Measurements from ENCODE around the gene CCDC85B.

The CCDC85B gene

DNA sequence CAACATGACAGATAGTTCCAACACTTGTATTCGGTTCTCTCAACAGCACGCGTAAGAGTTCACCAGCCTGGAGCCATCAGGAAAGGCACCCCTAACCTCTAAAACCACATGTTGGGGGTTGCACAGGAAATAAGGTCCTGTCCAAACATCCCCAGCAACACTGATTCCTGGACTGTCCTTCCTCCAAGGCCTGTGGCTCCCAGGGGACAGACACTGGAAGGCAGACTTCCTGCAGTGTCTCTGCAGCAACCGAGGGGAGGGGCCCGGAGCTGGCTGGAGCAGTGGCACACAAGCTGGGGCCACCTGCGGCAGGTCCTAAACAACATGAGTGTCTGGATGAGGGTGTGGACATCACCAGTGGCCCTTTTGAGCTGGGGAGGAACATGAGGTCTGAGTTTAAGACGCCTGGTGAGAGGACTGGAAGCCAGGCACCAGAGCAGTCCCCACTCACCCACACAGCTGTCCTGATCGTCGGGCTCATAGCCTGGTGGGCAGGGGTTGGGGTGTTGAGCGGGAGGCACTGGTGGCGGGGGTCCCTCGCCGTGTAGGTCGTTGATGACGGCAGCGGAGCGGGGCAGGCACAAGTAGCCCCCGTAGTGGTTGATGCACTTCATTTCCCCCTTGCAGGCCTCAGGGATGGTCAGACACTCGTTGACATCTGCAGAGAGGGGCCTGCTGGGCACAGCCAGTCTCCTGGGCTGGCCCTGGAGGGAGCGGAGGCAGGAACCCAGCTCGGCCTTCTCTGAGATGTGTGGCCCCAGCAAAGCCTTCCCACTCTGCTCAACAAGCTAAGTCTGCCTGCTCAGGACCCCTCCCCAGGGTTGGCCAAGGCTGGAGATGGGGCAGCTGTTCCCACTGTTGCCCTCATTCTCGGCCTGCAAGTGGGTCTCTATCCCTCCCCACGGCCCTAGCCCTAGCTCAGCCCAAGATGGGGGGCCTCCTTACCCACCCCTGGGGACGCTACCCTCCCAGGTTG, 19.5 kb upstream of the CCDC85B start:
- no peak overlapping the region for H3K4me3 Mint-ChIP-seq

DNA sequence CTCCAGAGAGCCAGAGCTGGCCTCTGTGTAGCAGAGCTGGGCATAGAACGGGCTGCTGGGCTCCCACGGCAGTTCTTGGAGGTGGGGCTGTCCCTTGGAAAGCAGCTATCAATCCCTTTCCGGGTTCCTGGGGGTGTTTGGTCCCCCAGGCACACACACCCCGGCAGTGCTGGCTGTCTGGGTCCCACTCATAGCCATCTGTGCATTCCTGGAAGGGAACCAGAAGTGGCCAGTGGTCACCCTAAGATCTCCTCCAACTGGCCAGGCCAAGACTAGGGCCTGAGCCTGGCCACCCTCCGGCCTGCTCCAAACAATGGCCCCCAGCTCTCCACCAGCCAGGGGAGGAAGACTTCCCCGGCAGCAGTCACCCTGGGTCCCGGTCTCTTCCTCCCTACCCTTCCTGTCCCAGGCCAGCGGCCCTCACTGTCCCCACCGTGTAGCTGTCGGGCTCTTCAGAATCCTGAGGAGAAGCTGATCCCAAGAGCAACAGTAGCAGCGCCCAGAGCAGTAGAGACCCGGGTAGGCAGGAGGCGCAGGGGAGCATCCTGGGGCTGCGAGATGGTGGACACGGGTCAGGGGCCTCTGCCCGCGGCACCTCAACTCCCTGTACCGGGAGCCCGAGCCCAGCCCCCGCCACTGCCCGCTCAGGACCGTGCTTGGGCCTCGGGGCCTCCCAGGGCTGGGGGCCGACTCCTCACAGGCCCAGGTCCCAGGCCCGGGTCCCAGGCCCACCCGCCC, 18.5 kb upstream of the CCDC85B start:
- Mint-ChIP-seq H3K27me3 (peaks cover 3% of the 10 kb centered on the region), H3K9me3 (no peaks in the 10 kb centered on the region), H3K4me1 (ENCODE audit: low read depth) (peaks cover 22% of the 10 kb centered on the region), H3K36me3 (ENCODE audit: low read depth) (peaks cover 8% of the 10 kb centered on the region), H3K27ac (no peak overlapping the region), H3K4me3 (no peak overlapping the region)

More for the DNA sequence above, 19.5 kb upstream of the CCDC85B start:
- Mint-ChIP-seq H3K4me1 (ENCODE audit: low read depth) (peaks cover 22% of the 10 kb centered on the region), H3K9me3 (no peaks in the 10 kb centered on the region), H3K27me3 (peaks cover 3% of the 10 kb centered on the region), H3K36me3 (ENCODE audit: low read depth) (peaks cover 9% of the 10 kb centered on the region), H3K27ac (peak overlapping the region; percentile 71)

DNA sequence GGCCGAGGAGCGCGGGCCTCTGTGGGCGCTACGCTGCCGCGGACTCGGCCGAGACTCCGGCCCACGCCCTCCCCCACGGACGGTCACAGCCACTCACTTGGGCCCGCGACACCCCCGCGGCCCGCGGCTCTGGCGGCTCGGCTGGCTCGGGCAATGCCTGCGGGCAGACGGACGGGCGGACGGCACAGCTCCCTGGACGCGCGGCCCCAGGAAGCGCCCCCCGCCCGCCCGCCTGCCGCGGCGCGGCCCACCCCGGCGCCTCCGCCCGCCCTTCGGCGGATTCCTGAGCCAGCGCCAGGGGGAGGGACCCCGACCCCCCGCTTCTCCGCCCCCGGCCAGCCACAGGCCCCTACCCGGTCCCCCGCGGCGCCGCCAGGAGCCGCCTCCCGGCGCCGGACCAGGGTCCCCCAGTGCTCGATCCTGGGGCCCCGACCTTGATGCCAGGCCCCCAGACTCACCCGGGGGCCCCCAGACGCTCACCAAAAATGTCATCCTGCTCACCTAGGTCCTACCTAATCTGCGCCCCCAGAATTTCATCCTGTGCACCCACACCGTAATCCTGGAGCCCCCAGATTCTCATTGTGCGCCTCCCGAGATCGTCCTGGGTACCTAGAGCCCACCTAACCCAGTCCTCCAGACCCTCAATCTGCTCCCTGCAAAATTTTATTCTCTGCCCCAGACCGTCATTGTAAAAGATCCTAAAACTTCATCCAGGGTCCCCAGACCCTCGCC, 17.7 kb upstream of the CCDC85B start, which contains the start of gene EFEMP2:
Gene EFEMP2 (minus strand): TSS at position 215 of the 732 bp plus-strand sequence. CDS start 446 bp downstream, outside the sequence.
- Mint-ChIP-seq H3K4me1 (ENCODE audit: low read depth) (peaks cover 29% of the 10 kb centered on the region), H3K9me3 (no peaks in the 10 kb centered on the region), H3K27ac (peak within 1 kb of the TSS; percentile 92), H3K27me3 (peaks cover 3% of the 10 kb centered on the region), H3K36me3 (ENCODE audit: low read depth) (peaks cover under 1% of the 10 kb centered on the region), H3K4me3 (peak within 1 kb of the TSS; percentile 84)

DNA sequence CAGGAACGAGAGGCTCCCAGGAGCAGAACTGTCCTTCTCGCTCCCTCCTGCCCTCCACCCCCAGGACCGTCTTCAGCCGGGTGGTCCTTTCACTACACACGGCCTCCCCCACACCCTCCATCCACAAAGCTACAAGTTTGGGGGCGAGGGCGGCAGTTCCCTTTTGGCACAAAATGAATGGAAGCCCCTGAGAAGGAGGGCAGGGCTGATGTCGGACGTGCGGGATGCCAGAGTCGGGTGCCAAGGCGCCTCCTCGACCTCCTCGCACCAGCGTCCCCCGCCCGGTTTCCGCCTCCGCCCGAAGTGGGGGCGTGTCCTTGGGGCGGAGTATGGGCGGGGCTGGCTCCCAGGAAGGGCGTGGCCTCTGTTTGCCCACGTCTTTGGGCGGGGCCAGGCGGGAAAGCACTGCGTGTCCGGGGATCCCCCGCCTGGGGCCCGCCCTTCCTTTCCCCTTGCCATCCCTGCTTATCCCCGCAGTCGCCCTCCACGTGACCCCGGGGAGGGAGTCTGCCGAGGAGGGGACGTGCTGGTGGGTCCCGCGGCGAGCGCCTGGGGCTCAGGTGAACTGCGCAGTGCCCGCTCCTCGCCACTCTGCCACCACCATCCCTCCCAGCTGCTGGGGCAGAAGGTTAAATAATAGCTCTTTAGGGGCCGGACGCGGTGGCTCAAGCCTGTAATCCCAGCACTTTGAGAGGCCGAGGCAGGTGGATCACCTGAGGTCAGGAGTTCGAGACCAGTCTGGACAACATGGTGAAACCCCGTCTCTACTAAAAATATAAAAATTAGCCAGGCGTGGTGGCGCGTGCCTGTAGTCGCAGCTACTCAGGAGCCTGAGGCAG, 16.9 kb upstream of the CCDC85B start:
- Mint-ChIP-seq H3K9me3 (no peaks in the 10 kb centered on the region), H3K27me3 (peaks cover 3% of the 10 kb centered on the region), H3K4me3 (peak overlapping the region; percentile 84), H3K36me3 (ENCODE audit: low read depth) (no peaks in the 10 kb centered on the region), H3K4me1 (ENCODE audit: low read depth) (peaks cover 35% of the 10 kb centered on the region), H3K27ac (peak overlapping the region; percentile 92)

DNA sequence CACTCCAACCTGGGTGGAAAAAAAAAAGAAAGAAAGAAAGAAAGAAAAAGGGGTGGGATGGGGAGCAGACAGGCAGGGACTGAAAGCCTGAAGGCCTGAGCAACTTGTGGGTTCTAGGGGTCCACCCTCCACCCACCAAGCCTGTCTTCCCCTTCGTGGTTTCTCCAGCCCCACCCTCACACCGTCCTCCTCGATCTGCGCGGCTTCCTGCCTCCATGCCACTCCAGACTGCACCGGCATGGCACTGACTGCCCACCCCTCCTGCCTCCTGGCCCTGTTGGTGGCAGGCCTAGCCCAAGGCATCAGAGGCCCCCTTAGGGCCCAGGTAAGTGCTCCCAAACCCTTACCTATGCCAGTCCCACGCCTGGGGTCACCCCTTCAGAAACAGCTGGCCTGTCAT, 10.9 kb upstream of the CCDC85B start, which contains the start of gene CTSW:
Gene CTSW (plus strand): TSS at position 221 of the 400 bp plus-strand sequence. CDS start 18 bp downstream, at position 239.
- Mint-ChIP-seq H3K4me3 (peak within 1 kb of the TSS; percentile 84), H3K4me1 (ENCODE audit: low read depth) (peaks cover 48% of the 10 kb centered on the region)

DNA sequence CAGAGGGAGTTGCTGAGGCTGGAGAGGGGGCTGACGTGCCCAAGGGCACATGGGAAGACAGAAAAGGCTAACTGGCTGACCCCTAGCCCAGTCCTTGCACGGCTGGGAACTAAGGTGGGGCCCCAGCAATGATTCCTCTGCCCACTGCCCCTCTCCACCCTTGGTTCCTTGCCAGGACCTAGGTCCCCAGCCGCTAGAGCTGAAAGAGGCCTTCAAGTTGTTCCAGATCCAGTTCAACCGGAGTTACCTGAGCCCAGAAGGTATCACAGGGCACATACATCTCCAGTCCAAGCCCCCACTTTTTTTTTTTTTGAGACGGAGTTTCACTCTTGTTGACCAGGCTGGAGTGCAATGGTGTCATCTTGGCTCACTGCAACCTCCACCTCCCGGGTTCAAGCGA, 10.4 kb upstream of the CCDC85B start:
- peaks cover 52% of the 10 kb centered on the region for H3K4me1 Mint-ChIP-seq (ENCODE audit: low read depth)
- H3K27me3 Mint-ChIP-seq: no peaks in the 10 kb centered on the region
- peak overlapping the region; percentile 84 for H3K4me3 Mint-ChIP-seq
- H3K27ac Mint-ChIP-seq: peak overlapping the region; percentile 94
- H3K36me3 Mint-ChIP-seq (ENCODE audit: low read depth): peaks cover 23% of the 10 kb centered on the region
- no peaks in the 10 kb centered on the region for H3K9me3 Mint-ChIP-seq

More for the DNA sequence above, 10.9 kb upstream of the CCDC85B start, which contains the start of gene CTSW:
- Mint-ChIP-seq H3K36me3 (ENCODE audit: low read depth) (peaks cover 19% of the 10 kb centered on the region), H3K27me3 (no peaks in the 10 kb centered on the region), H3K27ac (peak within 1 kb of the TSS; percentile 94), H3K9me3 (no peaks in the 10 kb centered on the region)

DNA sequence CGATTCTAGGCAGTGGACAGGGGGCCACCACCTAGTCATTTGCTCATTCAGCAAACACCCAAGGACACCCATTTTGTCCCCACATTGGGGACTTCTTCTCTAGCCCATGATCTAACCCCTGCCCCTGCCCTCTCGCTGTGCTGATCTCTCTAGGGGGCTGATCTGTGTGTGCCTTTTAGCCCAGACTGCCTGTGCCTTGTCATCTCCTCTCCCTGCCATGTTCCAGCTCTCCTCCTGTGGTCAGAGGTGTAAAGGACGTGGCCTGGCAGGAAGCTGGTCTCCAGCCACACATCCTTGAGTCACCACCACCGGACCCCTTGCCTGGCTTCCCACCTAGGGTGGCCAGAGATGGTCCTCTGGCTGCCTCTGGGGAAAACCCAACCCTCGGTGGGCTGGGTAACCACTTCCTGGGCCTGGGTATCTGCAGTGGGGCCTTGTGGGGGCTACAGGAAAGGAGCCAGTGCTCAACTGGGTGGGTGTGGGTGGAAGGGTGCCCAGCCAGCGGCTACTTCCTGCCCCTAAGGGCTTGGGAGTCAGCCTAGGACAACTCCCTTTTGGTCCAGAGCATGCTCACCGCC, 9.5 kb upstream of the CCDC85B start:
- Mint-ChIP-seq H3K9me3 (no peaks in the 10 kb centered on the region), H3K4me3 (peak overlapping the region; percentile 84), H3K27me3 (no peaks in the 10 kb centered on the region), H3K4me1 (ENCODE audit: low read depth) (peaks cover 56% of the 10 kb centered on the region), H3K27ac (peak overlapping the region; percentile 94), H3K36me3 (ENCODE audit: low read depth) (peaks cover 25% of the 10 kb centered on the region)

DNA sequence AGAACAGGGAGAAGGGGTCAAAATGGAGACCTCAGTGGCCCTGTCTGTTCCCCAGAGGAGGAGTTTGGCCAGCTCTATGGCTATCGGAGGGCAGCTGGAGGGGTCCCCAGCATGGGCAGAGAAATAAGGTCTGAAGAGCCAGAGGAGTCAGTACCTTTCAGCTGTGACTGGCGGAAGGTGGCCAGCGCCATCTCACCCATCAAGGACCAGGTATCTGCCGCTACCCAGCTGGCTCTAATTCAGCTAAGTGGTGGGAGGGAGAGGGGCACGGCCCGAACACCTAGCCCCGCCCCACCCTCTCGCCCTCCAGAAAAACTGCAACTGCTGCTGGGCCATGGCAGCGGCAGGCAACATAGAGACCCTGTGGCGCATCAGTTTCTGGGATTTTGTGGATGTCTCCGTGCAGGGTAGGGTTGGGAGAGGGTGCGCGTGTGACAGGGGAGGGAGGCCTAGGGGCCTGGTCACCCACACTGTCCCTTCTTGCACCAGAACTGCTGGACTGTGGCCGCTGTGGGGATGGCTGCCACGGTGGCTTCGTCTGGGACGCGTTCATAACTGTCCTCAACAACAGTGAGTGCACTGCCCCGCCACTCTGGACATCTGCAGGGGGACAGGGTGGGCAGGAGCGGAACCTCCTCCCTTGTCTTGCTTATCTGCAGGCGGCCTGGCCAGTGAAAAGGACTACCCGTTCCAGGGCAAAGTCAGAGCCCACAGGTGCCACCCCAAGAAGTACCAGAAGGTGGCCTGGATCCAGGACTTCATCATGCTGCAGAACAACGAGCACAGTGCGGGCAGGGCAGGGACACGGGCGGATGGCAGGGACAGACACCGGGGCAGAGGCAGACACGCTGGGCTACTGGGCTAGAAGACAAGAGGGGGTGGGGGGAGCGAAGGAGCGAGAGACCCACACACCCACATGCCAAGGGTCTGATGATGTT, 8.1 kb upstream of the CCDC85B start:
- no peaks in the 10 kb centered on the region for H3K27me3 Mint-ChIP-seq
- peak overlapping the region; percentile 10 for H3K4me3 Mint-ChIP-seq
- H3K36me3 Mint-ChIP-seq (ENCODE audit: low read depth): peaks cover 32% of the 10 kb centered on the region
- H3K4me1 Mint-ChIP-seq (ENCODE audit: low read depth): peaks cover 65% of the 10 kb centered on the region
- no peaks in the 10 kb centered on the region for H3K9me3 Mint-ChIP-seq
- H3K27ac Mint-ChIP-seq: peak overlapping the region; percentile 57

DNA sequence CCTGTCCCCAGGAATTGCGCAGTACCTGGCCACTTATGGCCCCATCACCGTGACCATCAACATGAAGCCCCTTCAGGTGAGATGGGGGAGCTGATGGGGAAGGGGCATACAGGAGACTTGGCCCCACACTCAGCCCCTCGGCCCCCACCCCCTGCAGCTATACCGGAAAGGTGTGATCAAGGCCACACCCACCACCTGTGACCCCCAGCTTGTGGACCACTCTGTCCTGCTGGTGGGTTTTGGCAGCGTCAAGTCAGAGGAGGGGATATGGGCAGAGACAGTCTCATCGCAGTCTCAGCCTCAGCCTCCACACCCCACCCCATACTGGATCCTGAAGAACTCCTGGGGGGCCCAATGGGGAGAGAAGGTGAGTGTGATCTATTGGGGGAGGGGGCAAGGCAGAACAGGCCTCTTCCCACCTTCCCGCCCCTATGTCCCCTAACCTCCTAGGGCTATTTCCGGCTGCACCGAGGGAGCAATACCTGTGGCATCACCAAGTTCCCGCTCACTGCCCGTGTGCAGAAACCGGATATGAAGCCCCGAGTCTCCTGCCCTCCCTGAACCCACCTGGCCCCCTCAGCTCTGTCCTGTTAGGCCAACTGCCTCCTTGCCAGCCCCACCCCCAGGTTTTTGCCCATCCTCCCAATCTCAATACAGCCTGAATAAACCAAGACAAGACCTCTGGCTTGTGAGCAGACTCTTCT, 7.3 kb upstream of the CCDC85B start:
- no peaks in the 10 kb centered on the region for H3K27me3 Mint-ChIP-seq
- H3K9me3 Mint-ChIP-seq: no peaks in the 10 kb centered on the region
- H3K27ac Mint-ChIP-seq: no peak overlapping the region
- H3K36me3 Mint-ChIP-seq (ENCODE audit: low read depth): peaks cover 32% of the 10 kb centered on the region
- no peak overlapping the region for H3K4me3 Mint-ChIP-seq
- H3K4me1 Mint-ChIP-seq (ENCODE audit: low read depth): peaks cover 66% of the 10 kb centered on the region

DNA sequence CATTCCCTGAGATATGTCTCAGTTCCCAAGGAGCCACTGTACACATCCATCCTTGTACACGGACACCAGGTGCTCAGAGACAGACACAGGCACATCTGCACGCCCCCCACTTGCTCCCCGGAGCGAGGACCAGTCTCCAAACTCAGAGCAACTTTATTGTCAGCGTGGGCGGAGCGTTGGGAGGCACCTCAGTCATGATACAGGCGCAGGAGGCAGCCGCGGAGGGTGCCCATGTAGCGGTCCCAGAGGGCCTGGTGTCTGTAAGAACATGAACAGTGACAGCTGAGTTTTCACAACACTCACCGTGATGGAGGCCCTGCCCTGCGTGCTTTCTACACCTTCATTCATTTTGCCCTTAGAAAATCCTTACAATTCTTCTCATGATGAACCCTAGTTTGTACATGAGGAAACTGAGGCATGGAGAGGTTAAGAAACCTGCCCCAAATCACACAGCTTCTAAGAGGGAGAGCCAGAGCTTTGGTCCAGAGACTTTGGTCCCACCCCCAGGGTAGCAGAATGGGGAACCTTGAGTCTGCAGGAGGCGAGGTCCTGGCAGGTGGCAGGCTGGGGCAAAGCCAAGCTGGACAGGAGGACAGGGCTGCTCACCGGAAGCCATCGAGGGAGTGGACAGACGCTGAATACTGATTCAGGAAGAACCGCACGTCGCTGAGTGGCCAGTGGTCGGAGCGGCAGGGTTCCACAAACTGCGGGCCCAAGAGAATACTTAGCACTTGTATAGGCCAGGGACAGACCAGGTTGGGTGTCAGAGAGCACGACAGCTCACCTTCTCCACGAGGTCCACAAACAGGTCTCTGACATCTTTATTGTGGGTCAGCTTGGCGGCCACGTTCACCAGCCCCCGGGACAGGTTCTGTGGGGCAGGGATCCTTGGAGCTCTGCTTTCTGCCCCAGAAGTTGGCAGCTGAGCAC, 6.4 kb upstream of the CCDC85B start:
- H3K27me3 Mint-ChIP-seq: no peaks in the 10 kb centered on the region
- H3K36me3 Mint-ChIP-seq (ENCODE audit: low read depth): peaks cover 32% of the 10 kb centered on the region
- peaks cover 65% of the 10 kb centered on the region for H3K4me1 Mint-ChIP-seq (ENCODE audit: low read depth)
- no peak overlapping the region for H3K27ac Mint-ChIP-seq
- H3K4me3 Mint-ChIP-seq: no peak overlapping the region
- no peaks in the 10 kb centered on the region for H3K9me3 Mint-ChIP-seq

DNA sequence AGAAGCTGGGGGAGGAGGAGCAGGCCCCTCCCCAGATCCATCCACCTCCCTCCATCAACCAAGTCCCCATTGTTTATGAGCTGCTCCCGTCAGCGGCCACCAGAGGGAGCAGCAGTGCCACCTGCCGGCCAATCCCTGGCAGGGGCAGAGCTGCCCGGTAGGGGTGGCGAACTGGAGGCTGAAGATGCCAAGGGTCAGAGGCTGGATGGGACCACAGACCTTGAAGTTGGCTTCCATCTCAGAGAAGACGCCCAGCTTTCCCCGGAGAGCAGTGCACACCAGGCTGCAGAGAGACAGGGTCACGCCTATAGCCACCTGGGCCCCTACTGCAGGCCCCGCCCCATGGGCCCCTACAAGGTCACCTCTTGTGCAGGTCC, 5.8 kb upstream of the CCDC85B start:
- Mint-ChIP-seq H3K9me3 (no peaks in the 10 kb centered on the region), H3K4me1 (ENCODE audit: low read depth) (peaks cover 65% of the 10 kb centered on the region), H3K27ac (no peak overlapping the region), H3K36me3 (ENCODE audit: low read depth) (peaks cover 32% of the 10 kb centered on the region), H3K4me3 (no peak overlapping the region), H3K27me3 (no peaks in the 10 kb centered on the region)
